PFSK-1 (cell line): ENCODE data around the gene RNF144B.

Source experiments
- FOXP2 ChIP-seq: optimal IDR thresholded peaks from 2 replicates; pipeline ENCODE3; 2011; ENCODE audit warnings: borderline replicate concordance, control low read depth, inconsistent platforms; ENCODE audit not compliant: insufficient read depth; ENCODE audit errors: extremely low read length, extremely low read depth
- POLR2AphosphoS5 ChIP-seq: IDR thresholded peaks from 2 replicates; pipeline ENCODE4 v1.6.1; 2012; ENCODE audit warnings: low read depth, mild to moderate bottlenecking, control low read depth, low read length, moderate library complexity
- REST ChIP-seq, 2 experiments: IDR thresholded peaks; 2 replicates each; pipeline versions ENCODE4 v1.6.1 to v1.8.0; 2011 to 2012; ENCODE audit warnings: low read depth in 2 of 2, low read length in 2 of 2, control low read depth in 1 of 2, inconsistent platforms in 1 of 2, mild to moderate bottlenecking in 1 of 2, moderate library complexity in 1 of 2; ENCODE audit not compliant: insufficient read depth in 1 of 2
- SIN3A ChIP-seq: IDR thresholded peaks from 2 replicates; pipeline ENCODE4 v1.6.1; 2012; ENCODE audit warnings: mild to moderate bottlenecking, low read length, moderate library complexity, borderline replicate concordance; ENCODE audit not compliant: insufficient read depth
- TAF1 ChIP-seq: IDR thresholded peaks from 2 replicates; pipeline ENCODE4 v1.6.1; 2012; ENCODE audit warnings: low read length, control low read depth, borderline replicate concordance; ENCODE audit not compliant: insufficient read depth

The RNF144B gene

GRCh38 chr6:18513253-18513798, 126.2 kb downstream of the RNF144B start:
- TF ChIP-seq SIN3A (no peak), TAF1 (no peak), REST (IDR thresholded peaks at IDR 0.05; ENCODE audit: insufficient read depth in 1 of 2, low read depth in 2 of 2, low read length in 2 of 2) (no peak), FOXP2 (no peak), POLR2AphosphoS5 (no peak)

- no peak for TF ChIP-seq FOXP2
- no peak for TF ChIP-seq SIN3A
- no peak for TF ChIP-seq POLR2AphosphoS5
- no peak for TF ChIP-seq REST (IDR thresholded peaks at IDR 0.05; ENCODE audit: insufficient read depth in 1 of 2, low read depth in 2 of 2, low read length in 2 of 2)
- no peak for TF ChIP-seq TAF1
Measured at GRCh38 chr6:18514180-18514579, 127.0 kb downstream of the RNF144B start.

GRCh38 chr6:18515767-18516166, 128.6 kb downstream of the RNF144B start:
- no peak for TF ChIP-seq TAF1
- no peak for TF ChIP-seq SIN3A
- TF ChIP-seq FOXP2 = no peak
- no peak for TF ChIP-seq REST (IDR thresholded peaks at IDR 0.05; ENCODE audit: insufficient read depth in 1 of 2, low read depth in 2 of 2, low read length in 2 of 2)
- TF ChIP-seq POLR2AphosphoS5 = no peak
